Measurements from ENCODE around the gene FBXL14. TPM values are rescaled to one million over a fixed set of nuclear protein-coding genes. Genes with fewer than 3 reads are reported as not detected.

Gene FBXL14
- total RNA-seq, 2 donors from 2014 or later, result 10.0 to 20.4 TPM

- H3K27me3 ChIP-seq (ENCODE audit: control insufficient read depth, insufficient read depth, low read length, poor library complexity, severe bottlenecking), result peaks cover 63% of the 10 kb centered on the region
- H3K9me3 ChIP-seq (ENCODE audit: control insufficient read depth, low read length), result no peaks in the 10 kb centered on the region
- peak; percentile 88 for DNase-seq
- WGBS, 2 experiments (ENCODE audit: insufficient coverage in 1 of 2, insufficient read length in 1 of 2), result 15 to 22% methylated on average over 13 to 23 of the region's 23 CpGs
- Mint-ChIP-seq H3K27ac (no peak overlapping the region), H3K4me3 (peak overlapping the region; percentile 55), H3K27me3 (ENCODE audit: insufficient read depth) (peaks cover 78% of the 10 kb centered on the region), H3K36me3 (ENCODE audit: low read depth) (no peaks in the 10 kb centered on the region), H3K9me3 (no peaks in the 10 kb centered on the region), H3K4me1 (peaks cover 51% of the 10 kb centered on the region)
- H3K4me1 ChIP-seq (ENCODE audit: control insufficient read depth, insufficient read depth, low read length), result peaks cover 9% of the 10 kb centered on the region
- TF ChIP-seq CTCF (conservative IDR thresholded peaks at IDR 0.05), result peak; percentile 68
- peak overlapping the region; percentile 75 for H3K4me3 ChIP-seq (ENCODE audit: low read length)
- no peak overlapping the region for H3K9ac ChIP-seq (ENCODE audit: extremely low read depth, low read length, poor library complexity, severe bottlenecking)
- no peak overlapping the region for H3K27ac ChIP-seq (ENCODE audit: low read depth, low read length)
- no peaks in the 10 kb centered on the region for H3K36me3 ChIP-seq (ENCODE audit: control insufficient read depth, insufficient read depth, low read length)
Observed at GRCh38 chr12:1630827-1631591, 36.6 kb upstream of the FBXL14 start.

- H3K36me3 Mint-ChIP-seq (ENCODE audit: low read depth), result no peaks in the 10 kb centered on the region
- peak; percentile 57 for TF ChIP-seq CTCF (conservative IDR thresholded peaks at IDR 0.05)
- Histone ChIP-seq H3K36me3 (ENCODE audit: control insufficient read depth, insufficient read depth, low read length) (no peaks in the 10 kb centered on the region), H3K9ac (ENCODE audit: extremely low read depth, low read length, poor library complexity, severe bottlenecking) (no peak overlapping the region), H3K27me3 (ENCODE audit: control insufficient read depth, insufficient read depth, low read length, poor library complexity, severe bottlenecking) (peaks cover 63% of the 10 kb centered on the region), H3K27ac (ENCODE audit: low read depth, low read length) (no peak overlapping the region), H3K4me3 (ENCODE audit: low read length) (peak overlapping the region; percentile 75), H3K9me3 (ENCODE audit: control insufficient read depth, low read length) (no peaks in the 10 kb centered on the region), H3K4me1 (ENCODE audit: control insufficient read depth, insufficient read depth, low read length) (peaks cover 9% of the 10 kb centered on the region)
- H3K27ac Mint-ChIP-seq, result no peak overlapping the region
- H3K27me3 Mint-ChIP-seq (ENCODE audit: insufficient read depth), result peaks cover 80% of the 10 kb centered on the region
- H3K4me3 Mint-ChIP-seq, result peak overlapping the region; percentile 55
- peaks cover 53% of the 10 kb centered on the region for H3K4me1 Mint-ChIP-seq
- H3K9me3 Mint-ChIP-seq, result no peaks in the 10 kb centered on the region
- peak; percentile 88 for DNase-seq
- WGBS, 2 experiments (ENCODE audit: insufficient coverage in 1 of 2, insufficient read length in 1 of 2), result 1 to 6% methylated on average over 8 to 58 of the region's 58 CpGs
Observed at GRCh38 chr12:1630133-1630826, 35.9 kb upstream of the FBXL14 start.

- H3K4me1 ChIP-seq (ENCODE audit: control insufficient read depth, insufficient read depth, low read length), result peaks cover 9% of the 10 kb centered on the region
- peak overlapping the region; percentile 75 for H3K4me3 ChIP-seq (ENCODE audit: low read length)
- H3K27ac Mint-ChIP-seq, result no peak overlapping the region
- no peaks in the 10 kb centered on the region for H3K9me3 ChIP-seq (ENCODE audit: control insufficient read depth, low read length)
- H3K4me1 Mint-ChIP-seq, result peaks cover 52% of the 10 kb centered on the region
- H3K36me3 ChIP-seq (ENCODE audit: control insufficient read depth, insufficient read depth, low read length), result no peaks in the 10 kb centered on the region
- H3K27ac ChIP-seq (ENCODE audit: low read depth, low read length), result no peak overlapping the region
- WGBS, 2 experiments (ENCODE audit: insufficient coverage in 1 of 2, insufficient read length in 1 of 2), result 0 to 1% methylated on average over 7 to 32 of the region's 32 CpGs
- H3K36me3 Mint-ChIP-seq (ENCODE audit: low read depth), result no peaks in the 10 kb centered on the region
- H3K9me3 Mint-ChIP-seq, result no peaks in the 10 kb centered on the region
- no peak overlapping the region for H3K9ac ChIP-seq (ENCODE audit: extremely low read depth, low read length, poor library complexity, severe bottlenecking)
- H3K27me3 Mint-ChIP-seq (ENCODE audit: insufficient read depth), result peaks cover 87% of the 10 kb centered on the region
- peak; percentile 61 for TF ChIP-seq CTCF (conservative IDR thresholded peaks at IDR 0.05)
- peak; percentile 88 for DNase-seq
- peaks cover 63% of the 10 kb centered on the region for H3K27me3 ChIP-seq (ENCODE audit: control insufficient read depth, insufficient read depth, low read length, poor library complexity, severe bottlenecking)
- H3K4me3 Mint-ChIP-seq, result peak overlapping the region; percentile 55
Observed at GRCh38 chr12:1629338-1630132, 35.2 kb upstream of the FBXL14 start.
